HepG2 (cell line): Measurements from ENCODE around the gene FAF2. TPM values are rescaled to one million over a fixed set of nuclear protein-coding genes. Genes with fewer than 3 reads are reported as not detected.

Experiments
- BORCS8-MEF2B ChIP-seq: sonication (generic); formaldehyde crosslinking; IDR thresholded peaks from 2 replicates; pipeline ENCODE4 v1.8.0; 2022; ENCODE audit warnings: mild to moderate bottlenecking, missing genetic modification reagents
- DZIP1 ChIP-seq: sonication (generic); formaldehyde crosslinking; IDR thresholded peaks from 2 replicates; pipeline ENCODE4 v1.5.0; 2020; ENCODE audit warnings: mild to moderate bottlenecking, missing genetic modification reagents
- FOSL1 ChIP-seq: sonication (generic); formaldehyde crosslinking; IDR thresholded peaks from 2 replicates; pipeline ENCODE4 v1.9.0; 2021; ENCODE audit warnings: missing genetic modification reagents, borderline replicate concordance
- GRHL1 ChIP-seq: sonication (generic); formaldehyde crosslinking; conservative IDR thresholded peaks from 2 replicates; pipeline ENCODE4 v1.8.0; 2022; ENCODE audit warnings: missing genetic modification reagents
- HNRNPLL ChIP-seq: fragments of 200-400 bp; formaldehyde crosslinking; IDR thresholded peaks from 2 replicates; pipeline ENCODE4 v1.6.1; 2017; ENCODE audit warnings: mild to moderate bottlenecking, low read depth, low read length; ENCODE audit not compliant: poor library complexity, severe bottlenecking
- MAF1 ChIP-seq: sonication (generic); formaldehyde crosslinking; IDR thresholded peaks from 2 replicates; pipeline ENCODE4 v1.5.0; 2020; ENCODE audit warnings: missing genetic modification reagents, borderline replicate concordance
- MED8 ChIP-seq: sonication (generic); formaldehyde crosslinking; IDR thresholded peaks from 2 replicates; pipeline ENCODE4 v1.8.1; 2023; ENCODE audit warnings: mild to moderate bottlenecking, missing genetic modification reagents; ENCODE audit not compliant: insufficient replicate concordance
- MTF1 ChIP-seq: sonication (generic); formaldehyde crosslinking; IDR thresholded peaks from 2 replicates; pipeline ENCODE4 v1.5.0; 2020; ENCODE audit warnings: missing genetic modification reagents
- RFX3 ChIP-seq: IDR thresholded peaks from 2 replicates; pipeline ENCODE4 v1.6.1; 2016; ENCODE audit warnings: missing biosample characterization, missing genetic modification reagents
- RFX5 ChIP-seq: IDR thresholded peaks from 2 replicates; pipeline ENCODE4 v1.6.1; 2011; ENCODE audit warnings: low read depth, low read length, improper control_type of control experiment
- SIX1 ChIP-seq: sonication (generic); formaldehyde crosslinking; IDR thresholded peaks from 2 replicates; pipeline ENCODE4 v1.4.0; 2020; ENCODE audit warnings: missing genetic modification reagents, borderline replicate concordance
- SMAD3 ChIP-seq: sonication (generic); formaldehyde crosslinking; IDR thresholded peaks from 2 replicates; pipeline ENCODE4 v1.4.0; 2020; ENCODE audit warnings: missing genetic modification reagents
- STAG1 ChIP-seq: sonication (generic); formaldehyde crosslinking; IDR thresholded peaks from 2 replicates; pipeline ENCODE4 v1.4.0; 2020; ENCODE audit warnings: missing genetic modification reagents
- TBX2 ChIP-seq: sonication (generic); formaldehyde crosslinking; IDR thresholded peaks from 2 replicates; pipeline ENCODE4 v1.5.0; 2020; ENCODE audit warnings: missing genetic modification reagents, mild to moderate bottlenecking, borderline replicate concordance
- ZBED4 ChIP-seq: sonication (generic); formaldehyde crosslinking; IDR thresholded peaks from 2 replicates; pipeline ENCODE4 v1.4.0; 2020; ENCODE audit warnings: missing genetic modification reagents, borderline replicate concordance
- ZBTB14 ChIP-seq: sonication (generic); formaldehyde crosslinking; IDR thresholded peaks from 2 replicates; pipeline ENCODE4 v1.4.0; 2020; ENCODE audit warnings: missing genetic modification reagents
- ZFX ChIP-seq: sonication (generic); formaldehyde crosslinking; IDR thresholded peaks from 2 replicates; pipeline ENCODE4 v1.4.0; 2020; ENCODE audit warnings: mild to moderate bottlenecking, low read depth, missing genetic modification reagents, moderate library complexity
- ZNF124 ChIP-seq: sonication (generic); formaldehyde crosslinking; IDR thresholded peaks from 2 replicates; pipeline ENCODE4 v1.4.0; 2020; ENCODE audit warnings: missing genetic modification reagents
- ZNF598 ChIP-seq: sonication (generic); formaldehyde crosslinking; IDR thresholded peaks from 2 replicates; pipeline ENCODE4 v1.5.1; 2020; ENCODE audit warnings: mild to moderate bottlenecking, missing genetic modification reagents, borderline replicate concordance
- ZNF616 ChIP-seq: sonication (generic); formaldehyde crosslinking; IDR thresholded peaks from 2 replicates; pipeline ENCODE4 v1.5.0; 2020; ENCODE audit warnings: low read depth, mild to moderate bottlenecking, missing genetic modification reagents
- ZSCAN29 ChIP-seq: sonication (generic); formaldehyde crosslinking; conservative IDR thresholded peaks from 2 replicates; pipeline ENCODE4 v1.4.0; 2020; ENCODE audit warnings: mild to moderate bottlenecking, missing genetic modification reagents
- polyA plus RNA-seq, 8 experiments: library from polyadenylated mRNA; depleted of rRNA in 3 of 8; stranded (reverse) in 7 of 8; unstranded in 1 of 8; fragments of >200 nt; fragmentation: Illumina TruSeq in 4 of 8; extraction: Trizol in 4 of 8; gene quantifications; 2 replicates each; pipeline versions ENCODE4 v1.2.1 to v1.2.3, GENCODE V29; 2011 to 2016; ENCODE audit warnings: low read depth in 4 of 8, missing spikeins in 1 of 8, mixed read lengths in 1 of 8; ENCODE audit not compliant: insufficient read depth in 1 of 8
- total RNA-seq, 5 experiments: library from RNA; depleted of rRNA; stranded (reverse); fragments of >200 nt; fragmentation: Illumina TruSeq; extraction: Trizol; gene quantifications; 2 replicates each; pipeline ENCODE4 v1.2.3, GENCODE V29; 2016; ENCODE audit warnings: low read depth in 1 of 5

The FAF2 gene
- total and polyA plus RNA-seq, 2 of the 13 experiments (the other 11 are each of a cell fraction or from before 2014, with no cell fraction given): 27.8 to 34.3 TPM

GRCh38 chr5:176542135-176542595, 94.0 kb downstream of the FAF2 start (continued):
- TF ChIP-seq MED8: no peak
- TF ChIP-seq MAF1 (CRISPR knock-in tag): no peak
- TF ChIP-seq RFX5: no peak
- TF ChIP-seq SIX1 (CRISPR knock-in tag): no peak
- no peak for TF ChIP-seq ZBED4 (CRISPR knock-in tag)
- 0 out of 2 replicates have a peak, but pooled peaks have one; percentile 4 for TF ChIP-seq DZIP1 (CRISPR knock-in tag)
- TF ChIP-seq RFX3 (CRISPR knock-in tag): no peak
- no peak for TF ChIP-seq ZNF616
- TF ChIP-seq ZFX (CRISPR knock-in tag): peak; percentile 5; the same call in 1 of the 2 replicates
- TF ChIP-seq ZNF124 (CRISPR knock-in tag): no peak
- TF ChIP-seq HNRNPLL: peak; percentile 39
- no peak for TF ChIP-seq MTF1 (CRISPR knock-in tag)
- TF ChIP-seq STAG1 (CRISPR knock-in tag): no peak
- 0 out of 2 replicates have a peak, but pooled peaks have one; percentile 6 for TF ChIP-seq TBX2 (CRISPR knock-in tag)
- TF ChIP-seq BORCS8-MEF2B (CRISPR knock-in tag): no peak
- TF ChIP-seq ZSCAN29 (CRISPR knock-in tag): no peak
- no peak for TF ChIP-seq ZBTB14 (CRISPR knock-in tag)
- TF ChIP-seq ZNF598 (CRISPR knock-in tag): peak; percentile 44; the same call in 1 of the 2 replicates
- no peak for TF ChIP-seq FOSL1
- TF ChIP-seq SMAD3 (CRISPR knock-in tag): no peak
- no peak for TF ChIP-seq GRHL1
